Neural cell (in vitro differentiated cells): Measurements from ENCODE around the gene DPY30. TPM values are rescaled to one million over a fixed set of nuclear protein-coding genes. Genes with fewer than 3 reads are reported as not detected.

Source experiments
- H2AFZ ChIP-seq: fragments of 200-600, 300-800 bp; sonication (generic), shearing (Covaris generic); 2 replicates; pipeline ENCODE4 v1.6.0; 2014; ENCODE audit warnings: low read depth, mild to moderate bottlenecking, antibody characterized with exemption, low read length, moderate library complexity
- H3F3A ChIP-seq: fragments of 200-600 bp; shearing (Covaris generic); 2 replicates; pipeline ENCODE4 v1.6.1; 2016; ENCODE audit warnings: mild to moderate bottlenecking, moderate library complexity, mixed read lengths, antibody characterized with exemption, low read length; ENCODE audit not compliant: insufficient read depth, poor library complexity, severe bottlenecking
- H3K27ac ChIP-seq: fragments of 200-600, 300-800 bp; sonication (generic), shearing (Covaris generic); 2 replicates; pipeline ENCODE4 v1.5.1; 2014; ENCODE audit warnings: mild to moderate bottlenecking, low read length, moderate library complexity
- H3K27me3 ChIP-seq: fragments of 300-800, 200-600 bp; sonication (generic), shearing (Covaris generic); 2 replicates; pipeline ENCODE4 v1.6.0; 2014; ENCODE audit warnings: mild to moderate bottlenecking, low read depth, low read length, moderate library complexity; ENCODE audit not compliant: insufficient read depth
- H3K36me3 ChIP-seq: fragments of 300-800, 200-600 bp; sonication (generic), shearing (Covaris generic); 2 replicates; pipeline ENCODE4 v1.5.1; 2014; ENCODE audit warnings: mild to moderate bottlenecking, antibody characterized with exemption, low read length, moderate library complexity; ENCODE audit not compliant: insufficient read depth
- H3K4me2 ChIP-seq: fragments of 300-800, 200-600 bp; sonication (generic), shearing (Covaris generic); 2 replicates; pipeline ENCODE4 v1.6.0; 2014; ENCODE audit warnings: mild to moderate bottlenecking, low read length
- H3K4me3 ChIP-seq: fragments of 300-800, 200-600 bp; sonication (generic), shearing (Covaris generic); 2 replicates; pipeline ENCODE4 v1.5.1; 2014; ENCODE audit warnings: mild to moderate bottlenecking, low read length, moderate library complexity
- H3K79me2 ChIP-seq: fragments of 200-600 bp; shearing (Covaris generic); replicated peaks from 2 replicates; pipeline ENCODE4 v1.6.0; 2014; ENCODE audit warnings: mild to moderate bottlenecking, low read length, moderate library complexity; ENCODE audit not compliant: insufficient read depth
- H3K9ac ChIP-seq: fragments of 300-800, 200-600 bp; sonication (generic), shearing (Covaris generic); 2 replicates; pipeline ENCODE4 v1.6.1; 2016; ENCODE audit warnings: mild to moderate bottlenecking, low read length, mixed read lengths
- H3K9me2 ChIP-seq: fragments of 200-600 bp; shearing (Covaris generic); 2 replicates; pipeline ENCODE4 v1.6.1; 2016; ENCODE audit warnings: mild to moderate bottlenecking, low read length, mixed read lengths; ENCODE audit not compliant: insufficient read depth
- H3K9me3 ChIP-seq: fragments of 200-600, 300-800 bp; sonication (generic), shearing (Covaris generic); 2 replicates; pipeline ENCODE4 v1.6.1; 2016; ENCODE audit warnings: mild to moderate bottlenecking, mixed run types, low read length, moderate library complexity, mixed read lengths
- H4K20me1 ChIP-seq: fragments of 200-600 bp; shearing (Covaris generic); 2 replicates; pipeline ENCODE4 v1.6.1; 2016; ENCODE audit warnings: mild to moderate bottlenecking, mixed run types; ENCODE audit not compliant: insufficient read depth
- CTCF ChIP-seq: fragments of 450-650 bp; IDR thresholded peaks from 2 replicates; pipeline ENCODE4 v1.5.1; 2014; ENCODE audit warnings: antibody characterized with exemption, mild to moderate bottlenecking, moderate library complexity; ENCODE audit not compliant: poor library complexity, severe bottlenecking
- EP300 ChIP-seq: fragments of 450-650 bp; conservative IDR thresholded peaks from 2 replicates; pipeline ENCODE4 v1.6.1; 2014; ENCODE audit warnings: antibody characterized with exemption, mild to moderate bottlenecking, moderate library complexity; ENCODE audit not compliant: poor library complexity, severe bottlenecking
- EZH2 ChIP-seq: fragments of 200-600, 300-800 bp; shearing (Covaris generic), sonication (generic); IDR thresholded peaks from 2 replicates; pipeline ENCODE4 v1.6.1; 2014; ENCODE audit warnings: antibody characterized with exemption, low read length, borderline replicate concordance, mild to moderate bottlenecking; ENCODE audit not compliant: insufficient read depth, poor library complexity, severe bottlenecking
- MXI1 ChIP-seq: fragments of 450-650 bp; conservative IDR thresholded peaks from 2 replicates; pipeline ENCODE4 v1.6.1; 2014; ENCODE audit warnings: antibody characterized with exemption, mild to moderate bottlenecking; ENCODE audit not compliant: poor library complexity, severe bottlenecking
- POLR2AphosphoS5 ChIP-seq: IDR thresholded peaks from 2 replicates; pipeline ENCODE4 v1.6.1; 2012
- RAD21 ChIP-seq: fragments of 450-650 bp; conservative IDR thresholded peaks from 2 replicates; pipeline ENCODE4 v1.6.1; 2014; ENCODE audit warnings: antibody characterized with exemption, mild to moderate bottlenecking, moderate library complexity
- REST ChIP-seq: IDR thresholded peaks from 2 replicates; pipeline ENCODE4 v1.6.1; 2012; ENCODE audit warnings: borderline replicate concordance
- SMC3 ChIP-seq: fragments of 450-650 bp; conservative IDR thresholded peaks from 2 replicates; pipeline ENCODE4 v1.6.1; 2014; ENCODE audit warnings: antibody characterized with exemption, mild to moderate bottlenecking, moderate library complexity; ENCODE audit not compliant: poor library complexity
- TAF1 ChIP-seq: IDR thresholded peaks from 2 replicates; pipeline ENCODE4 v1.6.1; 2012; ENCODE audit warnings: low read depth
- polyA plus RNA-seq: library from polyadenylated mRNA; depleted of rRNA; stranded (reverse); fragments of >200 nt; gene quantifications from 2 replicates; pipeline ENCODE4 v1.2.3, GENCODE V29; 2014

The DPY30 gene
- polyA plus RNA-seq, 1 donor from 2014 or later = 201 TPM

GRCh38 chr2:31992025-31992579 lies 47.5 kb downstream of the DPY30 start (continued):
- no peak for TF ChIP-seq MXI1

- Histone ChIP-seq H3F3A (no peaks in the 10 kb centered on the region), H3K4me2 (no peak overlapping the region), H4K20me1 (peaks cover 3% of the 10 kb centered on the region), H3K4me3 (no peak overlapping the region), H3K36me3 (no peaks in the 10 kb centered on the region), H3K9ac (no peak overlapping the region), H3K9me2 (no peaks in the 10 kb centered on the region), H3K27ac (no peak overlapping the region), H3K79me2 (peaks cover 71% of the 10 kb centered on the region), H3K9me3 (no peaks in the 10 kb centered on the region), H2AFZ (no peak overlapping the region), H3K27me3 (no peaks in the 10 kb centered on the region)
- no peak for TF ChIP-seq MXI1
- no peak for TF ChIP-seq TAF1
- no peak for TF ChIP-seq SMC3
- TF ChIP-seq CTCF = no peak
- TF ChIP-seq EZH2 = no peak
- TF ChIP-seq EP300 = no peak
- no peak for TF ChIP-seq REST
- no peak for TF ChIP-seq POLR2AphosphoS5
Observed at GRCh38 chr2:31989946-31990345, 49.7 kb downstream of the DPY30 start.

GRCh38 chr2:31987454-31988220 lies 52.0 kb downstream of the DPY30 start:
- no peak overlapping the region for H3K4me3 ChIP-seq
- no peak overlapping the region for H2AFZ ChIP-seq
- peaks cover 67% of the 10 kb centered on the region for H3K79me2 ChIP-seq
- no peak overlapping the region for H3K27ac ChIP-seq
- H3K9ac ChIP-seq = no peak overlapping the region
- TF ChIP-seq EZH2 (no peak), SMC3 (no peak), POLR2AphosphoS5 (no peak), TAF1 (no peak), REST (no peak), CTCF (no peak), RAD21 (no peak), MXI1 (no peak), EP300 (no peak)
- H3K36me3 ChIP-seq = no peaks in the 10 kb centered on the region
- no peaks in the 10 kb centered on the region for H3K9me3 ChIP-seq
- H4K20me1 ChIP-seq = no peaks in the 10 kb centered on the region
- no peak overlapping the region for H3K4me2 ChIP-seq
- H3K9me2 ChIP-seq = no peaks in the 10 kb centered on the region
- no peaks in the 10 kb centered on the region for H3K27me3 ChIP-seq
- H3F3A ChIP-seq = no peaks in the 10 kb centered on the region
